GM18951 (cell line): ENCODE measurements around the gene PLOD3.

Experiments used
- POLR2A ChIP-seq: IDR thresholded peaks from 4 replicates; pipeline ENCODE4 v1.6.1; 2011; ENCODE audit warnings: mild to moderate bottlenecking; ENCODE audit not compliant: insufficient read length, insufficient read depth; ENCODE audit errors: extremely low read depth
- in situ Hi-C: fragments of 300-500 bp; cut with MboI; formaldehyde crosslinking; loops from one replicate; pipeline ENCODE4 v1.12.0; 2022; ENCODE audit warnings: low sequenced_read_pairs, mixed read lengths, inconsistent platforms; ENCODE audit not compliant: unreplicated experiment

Gene PLOD3

GRCh38 chr7:101172854-101173751 lies 44.3 kb downstream of the PLOD3 start:
- no peak for TF ChIP-seq POLR2A
- in situ Hi-C loops, result no loop called here

- in situ Hi-C loops, result no loop called here
- TF ChIP-seq POLR2A, result no peak
These were observed 45.2 kb downstream of the PLOD3 start for GRCh38 chr7:101172005-101172853.

- in situ Hi-C loops, result no loop called here
- no peak for TF ChIP-seq POLR2A
These were observed 45.9 kb downstream of the PLOD3 start for GRCh38 chr7:101171442-101171837.

- TF ChIP-seq POLR2A, result no peak
- in situ Hi-C loops, result no loop called here
These were observed 46.6 kb downstream of the PLOD3 start for GRCh38 chr7:101170617-101171441.

GRCh38 chr7:101169838-101170551 lies 47.4 kb downstream of the PLOD3 start:
- in situ Hi-C loops, result no loop called here
- no peak for TF ChIP-seq POLR2A

GRCh38 chr7:101169110-101169837 lies 48.1 kb downstream of the PLOD3 start:
- in situ Hi-C loops, result no loop called here
- no peak for TF ChIP-seq POLR2A

- no peak for TF ChIP-seq POLR2A
- in situ Hi-C loops, result no loop called here
These were observed 48.9 kb downstream of the PLOD3 start for GRCh38 chr7:101168412-101169049.

- TF ChIP-seq POLR2A, result no peak
- in situ Hi-C loops, result no loop called here
These were observed 49.6 kb downstream of the PLOD3 start for GRCh38 chr7:101167645-101168411.

GRCh38 chr7:101166909-101167644 lies 50.3 kb downstream of the PLOD3 start:
- in situ Hi-C loops, result no loop called here

GRCh38 chr7:101166648-101166908 lies 50.8 kb downstream of the PLOD3 start:
- TF ChIP-seq POLR2A, result no peak
- in situ Hi-C loops, result no loop called here

More at GRCh38 chr7:101166909-101167644, 50.3 kb downstream of the PLOD3 start:
- no peak for TF ChIP-seq POLR2A
